Omental fat pad (tissue), 4 donors: ENCODE results near the gene LAMC3. TPM values are rescaled to one million over a fixed set of nuclear protein-coding genes. Genes with fewer than 3 reads are reported as not detected.

ENCODE experiments used
- ATAC-seq: fragments of 150-250 bp; one replicate; pipeline ENCODE4 v1.9.1; 2016; ENCODE audit warnings: mild to moderate bottlenecking, moderate library complexity; ENCODE audit not compliant: low FRiP score
- DNase-seq: peaks from one replicate; pipeline ENCODE4 v3.0.0-alpha.2; 2019; ENCODE audit warnings: low spot score
- CTCF ChIP-seq, 3 donors: fragments of 450-650 bp; IDR thresholded peaks; one replicate each; pipeline ENCODE4 v1.5.1; 2016 to 2017; ENCODE audit warnings: antibody characterized with exemption in 3 of 3, mild to moderate bottlenecking in 3 of 3, moderate library complexity in 2 of 3
- total RNA-seq, 4 donors: library from RNA; depleted of rRNA; stranded (reverse); fragments of >200 nt; gene quantifications; one replicate each; pipeline ENCODE4 v1.1.0, GENCODE V29; 2016

Gene LAMC3
- total RNA-seq, 4 donors from 2014 or later = 0.09 to 1.9 (median 0.65) TPM

- ATAC-seq (no peak), DNase-seq (no peak)
- TF ChIP-seq CTCF (IDR thresholded peaks at IDR 0.05) = no peak
These were observed 94.0 kb downstream of the LAMC3 start for GRCh38 chr9:131103024-131103423.

GRCh38 chr9:131103535-131103934, 94.6 kb downstream of the LAMC3 start:
- no peak for DNase-seq
- TF ChIP-seq CTCF (IDR thresholded peaks at IDR 0.05) = no peak
- no peak for ATAC-seq

- TF ChIP-seq CTCF (IDR thresholded peaks at IDR 0.05) = no peak
- ATAC-seq (no peak), DNase-seq (no peak)
These were observed 95.2 kb downstream of the LAMC3 start for GRCh38 chr9:131104016-131104740.

GRCh38 chr9:131105952-131106351, 97.0 kb downstream of the LAMC3 start:
- DNase-seq (no peak), ATAC-seq (no peak)
- TF ChIP-seq CTCF (IDR thresholded peaks at IDR 0.05) = no peak

GRCh38 chr9:131107760-131108159, 98.8 kb downstream of the LAMC3 start:
- DNase-seq (no peak), ATAC-seq (no peak)
- TF ChIP-seq CTCF (IDR thresholded peaks at IDR 0.05) = no peak

GRCh38 chr9:131111186-131111853, 102.3 kb downstream of the LAMC3 start:
- no peak for TF ChIP-seq CTCF (IDR thresholded peaks at IDR 0.05)
- ATAC-seq = no peak
- DNase-seq = no peak

- no peak for ATAC-seq
- TF ChIP-seq CTCF (IDR thresholded peaks at IDR 0.05) = no peak
- DNase-seq = no peak
These were observed 102.9 kb downstream of the LAMC3 start for GRCh38 chr9:131111854-131112311.
